ENCODE results near the gene NTM.

GRCh38 chr11:131966667-131967066 lies 596.3 kb downstream of the NTM start:
- TF ChIP-seq CTCF (IDR thresholded peaks at IDR 0.05) (no peak), NR1H2 (CRISPR knock-in tag; IDR thresholded peaks at IDR 0.05) (no peak), E2F1 (CRISPR knock-in tag; IDR thresholded peaks at IDR 0.05) (no peak), CREB1 (CRISPR knock-in tag; IDR thresholded peaks at IDR 0.05) (no peak), STAT6 (CRISPR knock-in tag; conservative IDR thresholded peaks at IDR 0.05; ENCODE audit: low read depth) (no peak), NR3C1 (CRISPR knock-in tag; conservative IDR thresholded peaks at IDR 0.05; ENCODE audit: low read depth) (no peak), USF2 (CRISPR knock-in tag; IDR thresholded peaks at IDR 0.05) (no peak), TCF7 (CRISPR knock-in tag; IDR thresholded peaks at IDR 0.05; ENCODE audit: low read depth) (no peak), TEAD1 (CRISPR knock-in tag; IDR thresholded peaks at IDR 0.05) (no peak)
